ENCODE measurements around the gene PSMD9.
"Not testable (repeated sequence)": the region's sequence is repeated elsewhere in the genome, so short reads cannot be mapped to it uniquely, and the experiment has no call there.

The PSMD9 gene

DNA sequence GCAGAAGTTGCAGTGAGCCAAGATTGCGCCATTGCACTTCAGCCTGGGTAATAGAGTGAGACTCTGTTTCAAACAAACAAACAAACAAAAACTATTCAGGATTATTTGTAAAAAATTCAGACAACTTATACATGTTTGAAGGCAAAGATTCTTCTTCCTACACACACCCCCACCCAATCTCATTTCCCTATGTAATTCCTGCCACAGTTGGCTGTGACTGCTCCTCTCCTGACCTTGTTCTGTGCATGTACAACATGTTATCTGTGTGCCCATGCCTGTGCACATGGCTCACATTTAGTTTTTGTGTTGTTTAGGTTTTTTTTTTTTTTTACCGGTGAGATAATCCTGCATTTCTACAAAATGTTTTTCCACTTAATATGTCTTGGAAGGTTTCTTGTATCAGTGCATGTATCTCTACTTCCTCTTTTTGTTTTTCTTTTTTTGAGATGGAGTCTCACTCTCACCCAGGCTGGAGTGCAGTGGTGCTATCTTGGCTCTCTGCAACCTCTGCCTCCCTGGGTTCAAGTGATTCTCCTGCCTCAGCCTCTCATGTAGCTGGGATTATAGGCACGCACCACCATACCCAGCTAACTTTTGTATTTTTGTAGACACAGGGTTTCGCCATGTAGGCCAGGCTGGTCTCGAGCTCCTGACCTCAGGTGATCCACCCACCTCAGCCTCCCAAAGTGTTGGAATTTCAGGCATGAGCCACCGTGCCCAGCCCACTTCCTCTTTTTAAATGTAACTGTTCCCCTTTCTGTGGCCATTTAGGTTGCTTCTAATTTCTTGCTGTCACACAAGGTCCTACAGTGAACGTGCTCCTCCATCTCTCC lies 38.5 kb downstream of the PSMD9 start:
- DNase-seq, result no peak

DNA sequence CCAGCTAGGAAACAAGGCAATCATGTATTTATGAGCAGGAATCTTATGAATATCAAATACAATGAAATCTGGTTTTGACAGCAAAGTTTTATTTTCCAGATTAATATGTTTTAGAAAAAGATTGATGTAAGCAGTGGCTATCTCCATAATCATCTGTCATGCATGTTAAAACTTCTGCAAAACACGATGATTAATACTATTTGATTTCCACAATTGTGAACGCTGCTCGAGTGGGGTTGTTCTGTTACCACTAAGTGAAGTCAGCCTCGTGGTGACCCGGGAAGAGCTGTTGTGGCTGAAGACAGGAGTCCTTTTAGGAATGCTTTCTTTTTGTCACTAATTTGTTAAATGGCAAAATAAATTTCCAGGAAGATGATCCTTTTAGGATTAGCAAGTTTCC lies 39.2 kb downstream of the PSMD9 start:
- no peak for DNase-seq

DNA sequence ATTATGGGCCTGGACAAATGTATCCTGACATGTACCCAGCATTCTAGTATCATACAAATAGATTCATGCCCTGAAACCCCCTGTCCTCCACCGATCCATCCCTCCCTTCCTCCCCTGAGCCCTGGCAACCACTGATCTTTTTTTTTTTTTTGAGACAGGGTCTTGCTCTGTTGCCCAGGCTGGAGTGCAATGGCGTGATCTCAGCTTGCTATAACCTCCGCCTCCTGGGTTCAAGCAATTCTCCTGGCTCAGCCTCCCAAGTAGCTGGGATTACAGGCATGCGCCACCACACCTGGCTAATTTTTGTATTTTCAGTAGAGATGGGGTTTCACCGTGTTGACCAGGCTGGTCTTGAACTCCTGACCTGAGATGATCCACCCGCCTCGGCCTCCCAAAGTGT lies 41.0 kb downstream of the PSMD9 start:
- DNase-seq, result not testable (repeated sequence)

DNA sequence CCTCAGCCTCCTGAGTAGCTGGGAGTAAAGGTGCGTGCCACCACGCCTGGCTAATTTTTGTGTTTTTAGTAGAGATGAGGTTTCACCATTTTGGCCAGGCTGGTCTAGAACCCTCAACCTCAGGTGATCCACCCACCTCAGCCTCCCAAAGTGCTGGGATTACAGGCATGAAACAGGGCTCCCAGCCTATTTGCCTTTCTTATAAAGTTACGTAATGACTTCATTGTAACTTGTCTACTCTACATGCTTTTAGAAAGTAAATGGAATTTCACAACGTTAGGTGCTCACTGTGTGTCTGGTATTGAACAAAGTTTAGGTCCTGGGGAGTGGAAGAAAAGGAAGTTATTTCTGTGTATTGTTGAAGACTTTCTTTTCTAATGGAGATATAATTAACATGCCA lies 42.3 kb downstream of the PSMD9 start:
- no peak for DNase-seq

DNA sequence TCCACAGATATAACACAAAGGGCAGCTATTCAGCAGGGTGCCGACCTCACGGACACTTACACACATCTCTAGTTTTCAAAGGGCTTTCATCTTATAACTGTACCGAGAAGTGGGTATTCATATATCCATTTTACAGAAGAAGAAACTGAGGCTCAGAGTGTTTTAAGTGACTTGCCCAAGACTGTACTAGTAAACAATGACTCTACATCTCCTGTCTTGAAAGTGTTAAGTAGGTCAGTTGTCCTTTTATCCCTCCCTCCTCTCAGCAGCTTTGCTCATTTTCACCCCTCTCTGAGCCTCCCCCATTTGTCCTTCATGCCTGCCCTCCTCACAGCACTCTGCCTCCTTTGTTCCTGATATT lies 43.6 kb downstream of the PSMD9 start:
- DNase-seq, result no peak

GRCh38 chr12:121932914-121933521 lies 44.4 kb downstream of the PSMD9 start:
- DNase-seq, result no peak

DNA sequence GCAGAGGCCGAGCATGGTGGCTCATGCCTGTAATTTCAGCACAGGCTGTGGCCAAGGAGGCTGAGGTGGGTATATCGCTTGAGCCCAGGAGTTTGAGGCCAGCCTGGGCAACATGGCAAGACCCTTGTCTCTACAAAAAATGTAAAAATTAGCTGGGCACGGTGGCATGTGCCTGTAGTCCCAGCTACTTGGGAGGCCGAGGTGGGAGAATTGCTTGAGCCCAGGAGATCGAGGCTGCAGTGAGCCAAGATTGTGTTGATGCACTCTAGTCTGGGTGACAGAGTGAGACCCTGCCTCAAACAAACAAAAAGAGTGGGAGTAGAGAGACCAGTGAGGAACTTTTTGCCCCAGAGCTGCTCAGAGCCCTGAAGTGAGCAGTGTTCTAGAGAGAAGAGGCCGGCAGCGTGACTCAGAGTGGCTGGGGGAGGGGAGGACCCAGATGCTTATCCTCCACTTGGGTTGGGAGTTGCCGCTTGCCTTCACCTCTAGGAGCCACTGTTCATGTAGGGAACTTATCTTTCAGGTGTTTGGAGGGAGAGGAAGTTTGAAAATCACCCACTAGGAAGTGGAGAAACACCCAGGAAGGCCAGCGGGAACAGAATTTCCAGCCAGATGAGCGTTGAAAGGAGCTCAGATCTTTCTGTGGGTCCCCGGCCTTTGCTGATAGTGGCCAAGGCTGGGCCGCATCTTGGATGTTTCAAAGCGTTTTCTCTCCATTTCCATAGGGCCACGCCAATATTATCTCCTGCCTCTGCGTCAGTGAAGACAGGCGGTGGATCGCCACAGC lies 45.1 kb downstream of the PSMD9 start:
- DNase-seq, result no peak

DNA sequence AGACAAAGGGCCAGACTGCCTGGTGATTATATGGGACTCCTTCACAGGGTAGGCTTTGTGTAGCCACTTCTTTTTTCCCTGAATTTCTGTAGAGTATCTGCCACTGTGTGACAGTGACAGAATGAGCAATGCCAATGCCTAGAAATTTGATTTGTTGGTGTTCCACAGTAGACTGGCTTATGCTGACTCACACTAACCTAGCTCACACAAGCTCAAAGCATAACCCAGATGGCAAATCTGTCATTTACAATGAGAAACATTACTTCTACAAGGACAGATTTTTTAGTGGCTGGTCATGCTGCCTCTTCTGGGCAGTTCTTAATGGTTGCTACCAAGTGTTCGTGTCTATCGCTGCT lies 45.7 kb downstream of the PSMD9 start:
- DNase-seq, result no peak

DNA sequence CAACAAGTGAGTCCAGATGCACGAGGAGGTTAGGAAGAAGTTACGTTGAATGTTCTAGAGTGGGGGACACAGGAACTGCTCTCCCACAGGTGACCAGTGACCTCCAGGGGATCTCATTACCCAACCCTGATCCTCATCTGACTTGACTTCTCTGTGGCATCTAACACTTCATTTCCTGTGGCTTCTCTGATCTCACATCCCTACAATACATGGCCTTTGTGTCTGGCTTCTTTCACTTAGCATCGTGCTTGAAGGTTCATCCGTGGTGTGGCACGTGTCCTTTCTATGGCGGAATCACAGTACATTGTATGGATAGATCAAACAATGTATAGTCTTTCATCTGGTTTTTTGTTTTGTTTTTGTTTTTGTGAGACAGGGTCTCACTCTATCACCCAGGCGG lies 49.1 kb downstream of the PSMD9 start:
- no peak for DNase-seq

DNA sequence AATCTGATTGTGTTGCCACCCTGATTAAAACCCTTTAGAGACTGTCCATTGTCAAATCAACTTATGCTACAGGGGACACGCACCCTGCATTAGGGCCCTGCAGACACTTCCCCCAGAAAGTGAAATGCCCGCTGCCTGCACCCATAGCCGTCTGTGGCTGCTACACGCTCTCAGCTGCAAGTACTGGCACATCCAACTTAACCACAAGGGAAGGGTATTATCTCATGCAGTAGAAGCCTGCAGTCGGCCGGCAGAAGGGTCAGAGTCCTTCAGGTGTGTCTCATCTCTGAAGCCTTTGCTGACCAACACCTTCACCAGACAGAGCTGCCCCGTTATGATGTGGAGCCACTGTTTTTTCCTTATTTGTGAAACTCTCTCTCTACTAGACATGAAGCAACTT lies 50.6 kb downstream of the PSMD9 start:
- DNase-seq, result no peak

GRCh38 chr12:121939992-121940766 lies 51.6 kb downstream of the PSMD9 start:
- no peak for DNase-seq

- DNase-seq, result no peak
These were observed 53.6 kb downstream of the PSMD9 start for GRCh38 chr12:121942145-121942718.

- no peak for DNase-seq
These were observed 55.3 kb downstream of the PSMD9 start for GRCh38 chr12:121943926-121944325.

DNA sequence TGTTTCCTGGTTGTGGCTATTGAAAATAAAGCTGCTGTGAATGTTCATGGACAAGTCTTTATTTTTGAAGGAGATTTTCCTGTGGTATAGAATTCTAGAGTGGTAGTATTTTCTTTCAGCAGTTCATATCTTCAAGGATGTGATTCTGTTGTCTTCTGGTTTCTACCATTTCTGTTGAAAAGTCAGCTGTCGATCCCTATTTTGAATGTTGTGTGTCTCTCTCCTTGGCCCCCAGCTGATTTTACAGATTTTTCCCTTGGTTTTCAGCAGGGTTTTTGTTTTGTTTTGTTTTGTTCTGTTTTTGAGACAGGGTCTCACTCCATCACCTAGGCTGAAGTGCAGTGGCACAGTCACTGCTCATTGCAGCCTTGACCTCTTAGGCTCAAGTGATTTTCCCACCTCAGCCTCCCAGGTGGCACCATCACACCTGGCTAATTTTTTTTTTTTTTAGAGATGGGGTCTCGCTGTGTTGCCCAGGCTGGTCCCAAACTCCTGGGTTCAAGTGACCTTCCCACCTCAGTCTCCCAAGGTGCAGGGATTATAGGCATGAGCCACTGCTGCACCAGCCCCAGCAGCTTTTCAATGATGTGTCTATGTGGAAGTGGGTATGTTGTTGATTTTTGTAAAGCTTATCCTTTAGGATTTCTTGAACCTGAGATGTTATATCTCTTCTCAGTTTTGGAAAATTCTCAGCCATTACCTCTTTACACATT lies 57.9 kb downstream of the PSMD9 start:
- DNase-seq, result no peak

DNA sequence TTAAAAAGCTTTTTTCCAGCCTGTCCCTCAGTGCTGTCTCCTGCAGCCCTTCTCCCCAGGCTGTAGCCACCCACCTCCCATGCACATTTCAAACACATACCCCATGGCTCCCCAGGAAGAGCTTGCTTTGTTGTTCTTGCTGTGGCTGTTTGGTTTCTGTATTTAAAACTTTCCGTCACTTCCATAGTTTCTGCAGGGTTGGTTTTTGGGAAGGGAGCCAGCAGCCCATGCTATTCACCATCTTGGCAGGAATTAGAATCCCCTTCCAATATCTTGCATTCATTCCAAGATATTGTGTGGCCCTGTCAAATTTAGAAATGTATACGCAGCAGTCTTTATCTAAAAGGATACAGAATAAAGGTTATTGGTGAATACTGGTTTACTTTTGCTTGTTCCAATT lies 59.4 kb downstream of the PSMD9 start:
- DNase-seq, result no peak

DNA sequence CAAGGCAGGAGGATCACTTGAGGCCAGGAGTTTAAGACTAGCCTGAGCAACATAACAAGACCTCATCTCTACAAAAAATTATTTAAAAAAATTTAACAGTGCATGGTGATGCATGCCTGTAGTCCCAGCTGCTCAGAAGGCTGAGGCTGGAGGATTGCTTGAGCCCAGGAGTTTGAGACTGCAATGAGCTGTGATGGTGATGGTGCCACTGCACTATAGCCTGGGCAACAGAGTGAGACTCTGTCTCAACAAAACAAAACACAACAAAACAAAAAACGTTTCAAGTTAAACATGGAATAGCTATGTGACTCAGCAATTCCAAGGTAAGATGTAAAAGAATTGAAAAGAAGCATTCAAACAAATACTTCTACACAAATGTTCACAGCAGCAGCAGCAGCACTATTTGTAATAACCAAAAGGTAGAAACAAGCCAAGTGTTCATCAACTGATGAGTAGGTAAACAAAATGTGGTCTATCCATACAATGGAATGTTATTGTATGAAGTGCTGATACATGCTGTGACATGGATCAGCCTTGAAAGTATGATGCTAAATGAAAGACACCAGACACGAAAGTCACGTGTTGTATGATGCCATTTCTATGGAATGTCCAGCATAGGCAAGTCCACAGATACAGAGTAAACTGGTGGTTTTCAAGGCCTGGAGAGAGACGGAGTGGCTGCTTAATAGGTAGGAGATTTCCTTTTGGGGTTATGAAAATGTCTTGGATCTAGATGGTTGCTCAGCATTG lies 61.2 kb downstream of the PSMD9 start:
- DNase-seq, result no peak

DNA sequence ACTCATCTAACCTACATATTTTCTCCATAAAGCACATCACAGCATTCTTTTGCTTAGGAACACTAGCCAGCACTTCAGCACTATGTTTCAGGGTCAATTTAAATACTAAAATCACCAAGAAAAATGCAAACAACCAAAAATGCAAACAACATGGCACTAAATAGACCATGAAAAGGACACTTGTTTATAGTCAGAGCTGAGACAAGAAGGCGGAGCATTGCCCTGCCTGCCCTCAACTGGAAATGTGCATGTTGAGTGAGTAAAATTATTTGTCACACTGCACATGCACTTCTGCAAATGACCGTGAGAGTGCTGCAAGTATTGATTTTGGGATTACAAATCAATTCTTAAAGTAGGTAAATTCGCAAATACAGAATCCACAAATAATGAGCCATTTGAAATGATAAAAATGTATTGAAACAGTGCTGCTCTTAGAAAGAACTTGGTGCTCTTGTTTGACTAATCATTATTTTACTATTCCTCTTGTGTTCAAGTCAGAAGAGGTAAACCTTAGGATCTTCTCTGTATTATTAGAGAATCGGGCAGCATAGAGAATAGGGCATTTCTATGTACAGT lies 64.6 kb downstream of the PSMD9 start:
- no peak for DNase-seq

DNA sequence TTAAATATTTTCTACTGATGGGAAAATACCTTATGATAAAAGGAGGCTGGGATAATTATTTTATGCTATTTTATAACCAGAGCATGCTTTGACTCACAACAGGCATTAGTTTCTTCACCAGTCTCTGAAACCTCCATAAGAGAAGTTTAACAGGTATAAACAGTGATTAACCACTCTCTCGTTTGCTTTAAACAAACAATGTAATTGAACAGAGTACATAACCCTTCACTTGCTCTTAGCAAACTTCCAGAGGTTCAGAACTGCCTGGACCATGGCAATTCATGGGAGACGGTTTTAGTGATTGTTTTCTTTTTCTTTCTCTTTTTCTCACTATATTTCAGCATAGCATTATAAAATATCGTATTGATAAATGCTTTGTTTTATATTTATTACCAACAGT lies 65.1 kb downstream of the PSMD9 start:
- no peak for DNase-seq

GRCh38 chr12:121955258-121956237 lies 67.0 kb downstream of the PSMD9 start:
- no peak for DNase-seq

Data from T-helper 9 cell (primary cell).